HUES6 (cell line): ENCODE data around the gene MEX3A.

Source experiments
- H3K27ac ChIP-seq: 2 replicates; pipeline ENCODE4 v1.7.0; 2013; ENCODE audit warnings: low read depth, mild to moderate bottlenecking, low read length, inconsistent platforms
- H3K27me3 ChIP-seq: 2 replicates; pipeline ENCODE4 v1.6.1; 2013; ENCODE audit warnings: low read length; ENCODE audit not compliant: control insufficient read depth, insufficient read depth
- H3K36me3 ChIP-seq: 2 replicates; pipeline ENCODE4 v1.6.1; 2013; ENCODE audit warnings: low read length; ENCODE audit not compliant: control insufficient read depth, insufficient read depth
- H3K4me1 ChIP-seq: 2 replicates; pipeline ENCODE4 v1.6.1; 2013; ENCODE audit warnings: low read length; ENCODE audit not compliant: control insufficient read depth, insufficient read depth
- H3K4me3 ChIP-seq: 2 replicates; pipeline ENCODE4 v1.5.1; 2013; ENCODE audit warnings: low read depth, low read length
- H3K9ac ChIP-seq: one replicate; pipeline ENCODE4 v1.6.1; 2013; ENCODE audit warnings: mild to moderate bottlenecking, low read length
- H3K9me3 ChIP-seq: 2 replicates; pipeline ENCODE4 v1.6.1; 2013; ENCODE audit warnings: low read depth, low read length; ENCODE audit not compliant: control insufficient read depth, insufficient read depth

Gene MEX3A

GRCh38 chr1:156081180-156081916 is 917 bp downstream of the MEX3A start:
- Histone ChIP-seq H3K9me3 (no peaks in the 10 kb centered on the region), H3K27ac (peak overlapping the region; percentile 74; the same call in 1 of the 2 replicates), H3K4me1 (peaks cover 51% of the 10 kb centered on the region), H3K36me3 (peaks cover 11% of the 10 kb centered on the region), H3K27me3 (no peaks in the 10 kb centered on the region), H3K9ac (peak overlapping the region; percentile 94), H3K4me3 (peak overlapping the region; percentile 81)

- Histone ChIP-seq H3K9ac (peak overlapping the region; percentile 94), H3K27me3 (no peaks in the 10 kb centered on the region), H3K36me3 (peaks cover 16% of the 10 kb centered on the region), H3K4me3 (peak overlapping the region; percentile 81), H3K27ac (peak overlapping the region; percentile 74; the same call in 1 of the 2 replicates), H3K9me3 (no peaks in the 10 kb centered on the region), H3K4me1 (peaks cover 52% of the 10 kb centered on the region)
Observed at GRCh38 chr1:156080863-156081179, 1.4 kb downstream of the MEX3A start.

- Histone ChIP-seq H3K4me3 (peak overlapping the region; percentile 81), H3K27ac (peak overlapping the region; percentile 74; the same call in 1 of the 2 replicates), H3K36me3 (peaks cover 16% of the 10 kb centered on the region), H3K4me1 (peaks cover 56% of the 10 kb centered on the region), H3K9ac (peak overlapping the region; percentile 94), H3K9me3 (no peaks in the 10 kb centered on the region), H3K27me3 (no peaks in the 10 kb centered on the region)
Observed at GRCh38 chr1:156080241-156080862, 1.9 kb downstream of the MEX3A start.

- Histone ChIP-seq H3K4me1 (peaks cover 56% of the 10 kb centered on the region), H3K36me3 (peaks cover 16% of the 10 kb centered on the region), H3K9ac (peak overlapping the region; percentile 47), H3K27ac (no peak overlapping the region), H3K9me3 (no peaks in the 10 kb centered on the region), H3K27me3 (no peaks in the 10 kb centered on the region), H3K4me3 (peak overlapping the region; percentile 81)
Observed at GRCh38 chr1:156079762-156080161, 2.5 kb downstream of the MEX3A start.

GRCh38 chr1:156078728-156079127 is 3.5 kb downstream of the MEX3A start:
- Histone ChIP-seq H3K27me3 (no peaks in the 10 kb centered on the region), H3K9me3 (no peaks in the 10 kb centered on the region), H3K4me1 (peaks cover 56% of the 10 kb centered on the region), H3K4me3 (peak overlapping the region; percentile 22), H3K27ac (no peak overlapping the region), H3K36me3 (peaks cover 16% of the 10 kb centered on the region), H3K9ac (no peak overlapping the region)

- peak overlapping the region; percentile 44 for H3K4me3 ChIP-seq
- peaks cover 66% of the 10 kb centered on the region for H3K4me1 ChIP-seq
- peak overlapping the region; percentile 72 for H3K9ac ChIP-seq
- H3K9me3 ChIP-seq: no peaks in the 10 kb centered on the region
- peaks cover 20% of the 10 kb centered on the region for H3K36me3 ChIP-seq
- H3K27ac ChIP-seq: peak overlapping the region; percentile 66; the same call in 1 of the 2 replicates
- no peaks in the 10 kb centered on the region for H3K27me3 ChIP-seq
Observed at GRCh38 chr1:156077430-156077760, 4.9 kb downstream of the MEX3A start.

- Histone ChIP-seq H3K27me3 (no peaks in the 10 kb centered on the region), H3K4me1 (peaks cover 68% of the 10 kb centered on the region), H3K9ac (peak overlapping the region; percentile 72), H3K4me3 (peak overlapping the region; percentile 44), H3K36me3 (peaks cover 20% of the 10 kb centered on the region), H3K9me3 (no peaks in the 10 kb centered on the region), H3K27ac (peak overlapping the region; percentile 66; the same call in 1 of the 2 replicates)
Observed at GRCh38 chr1:156076609-156077429, 5.4 kb downstream of the MEX3A start.

GRCh38 chr1:156075775-156076204 is 6.5 kb downstream of the MEX3A start:
- Histone ChIP-seq H3K27me3 (no peaks in the 10 kb centered on the region), H3K4me3 (peak overlapping the region; percentile 44; the same call in 1 of the 2 replicates), H3K36me3 (peaks cover 20% of the 10 kb centered on the region), H3K4me1 (peaks cover 68% of the 10 kb centered on the region), H3K9ac (no peak overlapping the region), H3K9me3 (no peaks in the 10 kb centered on the region), H3K27ac (no peak overlapping the region)

GRCh38 chr1:156075162-156075561 is 7.1 kb downstream of the MEX3A start:
- Histone ChIP-seq H3K27ac (no peak overlapping the region), H3K9me3 (no peaks in the 10 kb centered on the region), H3K4me1 (peaks cover 67% of the 10 kb centered on the region), H3K9ac (no peak overlapping the region), H3K27me3 (no peaks in the 10 kb centered on the region), H3K36me3 (peaks cover 20% of the 10 kb centered on the region), H3K4me3 (no peak overlapping the region)

- H3K36me3 ChIP-seq: peaks cover 25% of the 10 kb centered on the region
- H3K27ac ChIP-seq: no peak overlapping the region
- no peaks in the 10 kb centered on the region for H3K27me3 ChIP-seq
- H3K9me3 ChIP-seq: no peaks in the 10 kb centered on the region
- H3K4me3 ChIP-seq: no peak overlapping the region
- H3K9ac ChIP-seq: no peak overlapping the region
- H3K4me1 ChIP-seq: peaks cover 62% of the 10 kb centered on the region
Observed at GRCh38 chr1:156074661-156075060, 7.6 kb downstream of the MEX3A start.

- Histone ChIP-seq H3K27ac (no peak overlapping the region), H3K9me3 (no peaks in the 10 kb centered on the region), H3K9ac (no peak overlapping the region), H3K27me3 (no peaks in the 10 kb centered on the region), H3K4me3 (no peak overlapping the region), H3K4me1 (peaks cover 56% of the 10 kb centered on the region), H3K36me3 (peaks cover 26% of the 10 kb centered on the region)
Observed at GRCh38 chr1:156073740-156074139, 8.5 kb downstream of the MEX3A start.
